Measurements from ENCODE around the gene CNNM2. TPM values are rescaled to one million over a fixed set of nuclear protein-coding genes. Genes with fewer than 3 reads are reported as not detected.

Gene CNNM2
- total RNA-seq, 1 experiment from 2014 or later, result 23.5 TPM

GRCh38 chr10:102880256-102880655 is 37.8 kb upstream of the CNNM2 start:
- Mint-ChIP-seq H3K4me1 (no peaks in the 10 kb centered on the region), H3K4me3 (no peak overlapping the region), H3K9me3 (no peaks in the 10 kb centered on the region), H3K36me3 (no peaks in the 10 kb centered on the region), H3K27me3 (ENCODE audit: low read depth) (no peaks in the 10 kb centered on the region), H3K27ac (no peak overlapping the region)
- TF ChIP-seq ZNF423 (CRISPR knock-in tag; IDR thresholded peaks at IDR 0.05) (no peak), TP53 (CRISPR knock-in tag; IDR thresholded peaks at IDR 0.05) (no peak), JUN (CRISPR knock-in tag; IDR thresholded peaks at IDR 0.05) (no peak), SOX15 (CRISPR knock-in tag; IDR thresholded peaks at IDR 0.05) (no peak), IRF2 (CRISPR knock-in tag; IDR thresholded peaks at IDR 0.05; ENCODE audit: borderline replicate concordance, low read depth) (no peak), ZNF138 (CRISPR knock-in tag; conservative IDR thresholded peaks at IDR 0.05) (no peak), NFE2L1 (CRISPR knock-in tag; IDR thresholded peaks at IDR 0.05) (no peak), ETV6 (CRISPR knock-in tag; IDR thresholded peaks at IDR 0.05) (no peak), SMAD3 (CRISPR knock-in tag; IDR thresholded peaks at IDR 0.05; ENCODE audit: borderline replicate concordance) (no peak), ZNF219 (CRISPR knock-in tag; IDR thresholded peaks at IDR 0.05; ENCODE audit: borderline replicate concordance) (no peak), ZNF121 (CRISPR knock-in tag; IDR thresholded peaks at IDR 0.05) (no peak)
- TF ChIP-seq, protein P1, sequence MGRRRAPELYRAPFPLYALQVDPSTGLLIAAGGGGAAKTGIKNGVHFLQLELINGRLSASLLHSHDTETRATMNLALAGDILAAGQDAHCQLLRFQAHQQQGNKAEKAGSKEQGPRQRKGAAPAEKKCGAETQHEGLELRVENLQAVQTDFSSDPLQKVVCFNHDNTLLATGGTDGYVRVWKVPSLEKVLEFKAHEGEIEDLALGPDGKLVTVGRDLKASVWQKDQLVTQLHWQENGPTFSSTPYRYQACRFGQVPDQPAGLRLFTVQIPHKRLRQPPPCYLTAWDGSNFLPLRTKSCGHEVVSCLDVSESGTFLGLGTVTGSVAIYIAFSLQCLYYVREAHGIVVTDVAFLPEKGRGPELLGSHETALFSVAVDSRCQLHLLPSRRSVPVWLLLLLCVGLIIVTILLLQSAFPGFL (CRISPR knock-in tag; IDR thresholded peaks at IDR 0.05; ENCODE audit: borderline replicate concordance), result no peak
- TF ChIP-seq, protein P2, sequence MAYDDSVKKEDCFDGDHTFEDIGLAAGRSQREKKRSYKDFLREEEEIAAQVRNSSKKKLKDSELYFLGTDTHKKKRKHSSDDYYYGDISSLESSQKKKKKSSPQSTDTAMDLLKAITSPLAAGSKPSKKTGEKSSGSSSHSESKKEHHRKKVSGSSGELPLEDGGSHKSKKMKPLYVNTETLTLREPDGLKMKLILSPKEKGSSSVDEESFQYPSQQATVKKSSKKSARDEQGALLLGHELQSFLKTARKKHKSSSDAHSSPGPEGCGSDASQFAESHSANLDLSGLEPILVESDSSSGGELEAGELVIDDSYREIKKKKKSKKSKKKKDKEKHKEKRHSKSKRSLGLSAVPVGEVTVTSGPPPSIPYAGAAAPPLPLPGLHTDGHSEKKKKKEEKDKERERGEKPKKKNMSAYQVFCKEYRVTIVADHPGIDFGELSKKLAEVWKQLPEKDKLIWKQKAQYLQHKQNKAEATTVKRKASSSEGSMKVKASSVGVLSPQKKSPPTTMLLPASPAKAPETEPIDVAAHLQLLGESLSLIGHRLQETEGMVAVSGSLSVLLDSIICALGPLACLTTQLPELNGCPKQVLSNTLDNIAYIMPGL (CRISPR knock-in tag; IDR thresholded peaks at IDR 0.05), result no peak
- TF ChIP-seq, protein P3, sequence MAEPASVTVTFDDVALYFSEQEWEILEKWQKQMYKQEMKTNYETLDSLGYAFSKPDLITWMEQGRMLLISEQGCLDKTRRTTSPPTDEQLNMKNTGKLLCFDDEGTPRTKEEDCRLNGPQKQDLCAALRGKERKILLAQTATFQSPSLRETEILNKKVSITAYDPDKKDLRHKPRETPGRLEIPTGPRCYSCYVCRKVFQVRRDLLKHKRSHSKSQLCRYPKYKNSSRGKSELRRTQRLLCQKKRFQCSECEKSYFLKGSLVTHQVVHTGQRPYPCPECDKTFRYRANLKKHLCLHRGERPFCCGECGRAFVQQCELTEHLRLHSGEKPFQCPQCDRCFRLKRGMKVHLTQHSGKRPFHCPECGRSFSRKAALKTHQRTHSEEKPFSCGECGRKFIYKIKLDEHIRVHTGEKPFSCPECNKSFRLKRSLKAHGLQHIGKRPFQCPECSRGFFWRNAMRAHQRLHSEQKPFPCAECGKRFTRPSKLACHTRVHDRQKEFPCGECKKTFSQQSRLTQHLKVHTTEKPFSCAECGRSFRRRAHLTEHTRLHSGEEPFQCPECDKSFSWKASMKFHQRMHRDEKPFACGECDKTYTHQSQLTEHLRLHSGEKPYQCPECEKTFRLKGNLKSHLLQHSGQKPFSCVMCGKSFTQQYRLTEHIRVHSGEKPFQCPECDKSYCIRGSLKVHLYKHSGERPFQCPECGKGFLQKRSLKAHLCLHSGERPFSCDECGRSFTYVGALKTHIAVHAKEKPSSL (CRISPR knock-in tag; conservative IDR thresholded peaks at IDR 0.05), result no peak
- TF ChIP-seq, protein P4, sequence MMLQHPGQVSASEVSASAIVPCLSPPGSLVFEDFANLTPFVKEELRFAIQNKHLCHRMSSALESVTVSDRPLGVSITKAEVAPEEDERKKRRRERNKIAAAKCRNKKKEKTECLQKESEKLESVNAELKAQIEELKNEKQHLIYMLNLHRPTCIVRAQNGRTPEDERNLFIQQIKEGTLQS (CRISPR knock-in tag; conservative IDR thresholded peaks at IDR 0.05), result no peak
- TF ChIP-seq, protein P5, sequence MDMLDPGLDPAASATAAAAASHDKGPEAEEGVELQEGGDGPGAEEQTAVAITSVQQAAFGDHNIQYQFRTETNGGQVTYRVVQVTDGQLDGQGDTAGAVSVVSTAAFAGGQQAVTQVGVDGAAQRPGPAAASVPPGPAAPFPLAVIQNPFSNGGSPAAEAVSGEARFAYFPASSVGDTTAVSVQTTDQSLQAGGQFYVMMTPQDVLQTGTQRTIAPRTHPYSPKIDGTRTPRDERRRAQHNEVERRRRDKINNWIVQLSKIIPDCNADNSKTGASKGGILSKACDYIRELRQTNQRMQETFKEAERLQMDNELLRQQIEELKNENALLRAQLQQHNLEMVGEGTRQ (CRISPR knock-in tag; IDR thresholded peaks at IDR 0.05), result no peak
- TF ChIP-seq, protein P6, sequence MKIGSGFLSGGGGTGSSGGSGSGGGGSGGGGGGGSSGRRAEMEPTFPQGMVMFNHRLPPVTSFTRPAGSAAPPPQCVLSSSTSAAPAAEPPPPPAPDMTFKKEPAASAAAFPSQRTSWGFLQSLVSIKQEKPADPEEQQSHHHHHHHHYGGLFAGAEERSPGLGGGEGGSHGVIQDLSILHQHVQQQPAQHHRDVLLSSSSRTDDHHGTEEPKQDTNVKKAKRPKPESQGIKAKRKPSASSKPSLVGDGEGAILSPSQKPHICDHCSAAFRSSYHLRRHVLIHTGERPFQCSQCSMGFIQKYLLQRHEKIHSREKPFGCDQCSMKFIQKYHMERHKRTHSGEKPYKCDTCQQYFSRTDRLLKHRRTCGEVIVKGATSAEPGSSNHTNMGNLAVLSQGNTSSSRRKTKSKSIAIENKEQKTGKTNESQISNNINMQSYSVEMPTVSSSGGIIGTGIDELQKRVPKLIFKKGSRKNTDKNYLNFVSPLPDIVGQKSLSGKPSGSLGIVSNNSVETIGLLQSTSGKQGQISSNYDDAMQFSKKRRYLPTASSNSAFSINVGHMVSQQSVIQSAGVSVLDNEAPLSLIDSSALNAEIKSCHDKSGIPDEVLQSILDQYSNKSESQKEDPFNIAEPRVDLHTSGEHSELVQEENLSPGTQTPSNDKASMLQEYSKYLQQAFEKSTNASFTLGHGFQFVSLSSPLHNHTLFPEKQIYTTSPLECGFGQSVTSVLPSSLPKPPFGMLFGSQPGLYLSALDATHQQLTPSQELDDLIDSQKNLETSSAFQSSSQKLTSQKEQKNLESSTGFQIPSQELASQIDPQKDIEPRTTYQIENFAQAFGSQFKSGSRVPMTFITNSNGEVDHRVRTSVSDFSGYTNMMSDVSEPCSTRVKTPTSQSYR (CRISPR knock-in tag; IDR thresholded peaks at IDR 0.05), result no peak
- TF ChIP-seq, protein P7, sequence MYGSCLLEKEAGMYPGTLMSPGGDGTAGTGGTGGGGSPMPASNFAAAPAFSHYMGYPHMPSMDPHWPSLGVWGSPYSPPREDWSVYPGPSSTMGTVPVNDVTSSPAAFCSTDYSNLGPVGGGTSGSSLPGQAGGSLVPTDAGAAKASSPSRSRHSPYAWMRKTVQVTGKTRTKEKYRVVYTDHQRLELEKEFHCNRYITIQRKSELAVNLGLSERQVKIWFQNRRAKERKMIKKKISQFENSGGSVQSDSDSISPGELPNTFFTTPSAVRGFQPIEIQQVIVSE (CRISPR knock-in tag; IDR thresholded peaks at IDR 0.05; ENCODE audit: borderline replicate concordance), result no peak
- POLR2A ChIA-PET, result no interaction called here
- no peak for DNase-seq (ENCODE audit: low spot score)
- CTCF ChIA-PET, result no interaction called here
- ATAC-seq, result no peak

All from WTC11 (cell line).